Lower leg skin (tissue), 4 donors: ENCODE data around the gene BRMS1. TPM values are rescaled to one million over a fixed set of nuclear protein-coding genes. Genes with fewer than 3 reads are reported as not detected.

Experiments
- DNase-seq, 2 donors: peaks; one replicate each; pipeline ENCODE4 v3.0.0-alpha.2; 2019; ENCODE audit warnings: low spot score in 2 of 2
- H3K4me3 ChIP-seq: fragments of 200-600 bp; sonication (generic); 2 replicates; pipeline ENCODE4 v1.5.1; 2017; ENCODE audit warnings: mild to moderate bottlenecking, low read depth; ENCODE audit not compliant: poor library complexity, severe bottlenecking
- POLR2A ChIP-seq, 2 donors: fragments of 450-650 bp; IDR thresholded peaks; one replicate each; pipeline ENCODE4 v1.6.1; 2016 to 2017; ENCODE audit warnings: antibody characterized with exemption in 2 of 2, mild to moderate bottlenecking in 1 of 2, moderate library complexity in 1 of 2
- WGBS, 2 donors: methylation state at CpG; one replicate each; pipeline ENCODE4 v1.1.5; 2018; 5-methylcytosine and 5-hydroxymethylcytosine counted together
- intact Hi-C: fragments of 100-400 bp; cut with DNase I; formaldehyde crosslinking; loops from one replicate; pipeline ENCODE4 v1.15.0; 2023; ENCODE audit warnings: low total_unique reads
- total RNA-seq, 4 donors: library from RNA; depleted of rRNA; stranded (reverse); fragments of >200 nt; gene quantifications; one replicate each; pipeline ENCODE4 v1.1.0, GENCODE V29; 2016
- TF ChIP-seq, protein P1 (sequence below), 3 donors: fragments of 450-650 bp; IDR thresholded peaks; one replicate each; pipeline ENCODE4 v1.5.1; 2016; ENCODE audit warnings: antibody characterized with exemption in 3 of 3, mild to moderate bottlenecking in 3 of 3, moderate library complexity in 2 of 3

The BRMS1 gene
- total RNA-seq, 4 donors from 2014 or later: 40.1 to 68.4 (median 57.5) TPM

DNA sequence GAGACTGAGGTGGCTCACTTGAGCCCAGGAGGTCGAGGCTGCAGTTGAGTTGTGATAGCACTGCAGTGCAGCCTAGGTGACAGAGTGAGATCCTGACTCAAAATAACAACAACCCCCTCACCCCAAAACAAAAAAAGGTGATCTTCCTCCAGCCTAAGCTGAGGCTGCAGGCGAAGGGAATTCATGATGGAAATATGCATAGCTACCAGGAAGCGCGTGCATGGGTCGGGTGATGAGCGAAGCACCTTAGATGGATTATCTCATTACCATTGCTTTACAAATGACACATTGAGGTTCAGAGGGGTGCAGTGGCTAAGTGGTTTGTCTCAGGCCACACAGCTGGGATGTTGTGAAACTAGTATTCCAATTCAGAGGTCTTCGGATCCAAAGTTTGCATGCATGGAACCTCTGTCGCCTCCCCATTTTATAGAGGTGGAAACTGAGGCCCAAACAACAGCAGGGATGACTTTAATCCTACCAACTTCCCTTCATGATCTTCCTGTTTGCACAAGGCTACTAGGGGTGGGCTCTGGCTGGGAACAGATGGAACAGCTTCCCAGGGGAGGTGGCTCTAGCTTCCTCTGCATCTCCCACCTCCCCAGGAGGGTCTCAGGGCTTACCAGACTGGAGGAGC lies 22.1 kb upstream of the BRMS1 start:
- H3K4me3 ChIP-seq: no peak overlapping the region
- intact Hi-C loops: no loop called here
- no peak for DNase-seq
- 92 to 97% methylated on average over 8 of the region's 8 CpGs for WGBS, 2 donors
- TF ChIP-seq, protein P1, sequence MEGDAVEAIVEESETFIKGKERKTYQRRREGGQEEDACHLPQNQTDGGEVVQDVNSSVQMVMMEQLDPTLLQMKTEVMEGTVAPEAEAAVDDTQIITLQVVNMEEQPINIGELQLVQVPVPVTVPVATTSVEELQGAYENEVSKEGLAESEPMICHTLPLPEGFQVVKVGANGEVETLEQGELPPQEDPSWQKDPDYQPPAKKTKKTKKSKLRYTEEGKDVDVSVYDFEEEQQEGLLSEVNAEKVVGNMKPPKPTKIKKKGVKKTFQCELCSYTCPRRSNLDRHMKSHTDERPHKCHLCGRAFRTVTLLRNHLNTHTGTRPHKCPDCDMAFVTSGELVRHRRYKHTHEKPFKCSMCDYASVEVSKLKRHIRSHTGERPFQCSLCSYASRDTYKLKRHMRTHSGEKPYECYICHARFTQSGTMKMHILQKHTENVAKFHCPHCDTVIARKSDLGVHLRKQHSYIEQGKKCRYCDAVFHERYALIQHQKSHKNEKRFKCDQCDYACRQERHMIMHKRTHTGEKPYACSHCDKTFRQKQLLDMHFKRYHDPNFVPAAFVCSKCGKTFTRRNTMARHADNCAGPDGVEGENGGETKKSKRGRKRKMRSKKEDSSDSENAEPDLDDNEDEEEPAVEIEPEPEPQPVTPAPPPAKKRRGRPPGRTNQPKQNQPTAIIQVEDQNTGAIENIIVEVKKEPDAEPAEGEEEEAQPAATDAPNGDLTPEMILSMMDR (IDR thresholded peaks at IDR 0.05): no peak
- no peak for TF ChIP-seq POLR2A (IDR thresholded peaks at IDR 0.05)

- intact Hi-C loops: no loop called here
- no peak overlapping the region for H3K4me3 ChIP-seq
- DNase-seq: no peak
- WGBS, 2 donors: 65 to 77% methylated on average over 14 of the region's 14 CpGs
- TF ChIP-seq, protein P1 (IDR thresholded peaks at IDR 0.05): no peak
- TF ChIP-seq POLR2A (IDR thresholded peaks at IDR 0.05): no peak
These were observed 21.1 kb upstream of the BRMS1 start for GRCh38 chr11:66365711-66366619.

GRCh38 chr11:66365166-66365565 lies 20.3 kb upstream of the BRMS1 start:
- intact Hi-C loops: no loop called here

GRCh38 chr11:66363805-66364535 lies 19.1 kb upstream of the BRMS1 start:
- H3K4me3 ChIP-seq: no peak overlapping the region
- intact Hi-C loops: no loop called here
- WGBS, 2 donors: 72 to 79% methylated on average over 12 to 15 of the region's 15 CpGs
- no peak for TF ChIP-seq POLR2A (IDR thresholded peaks at IDR 0.05)
- TF ChIP-seq, protein P1 (IDR thresholded peaks at IDR 0.05): no peak
- no peak for DNase-seq

More at GRCh38 chr11:66365166-66365565, 20.3 kb upstream of the BRMS1 start:
- DNase-seq: no peak
- 91 to 94% methylated on average over 6 of the region's 6 CpGs for WGBS, 2 donors
- no peak overlapping the region for H3K4me3 ChIP-seq
- TF ChIP-seq, protein P1 (IDR thresholded peaks at IDR 0.05): no peak
- no peak for TF ChIP-seq POLR2A (IDR thresholded peaks at IDR 0.05)

DNA sequence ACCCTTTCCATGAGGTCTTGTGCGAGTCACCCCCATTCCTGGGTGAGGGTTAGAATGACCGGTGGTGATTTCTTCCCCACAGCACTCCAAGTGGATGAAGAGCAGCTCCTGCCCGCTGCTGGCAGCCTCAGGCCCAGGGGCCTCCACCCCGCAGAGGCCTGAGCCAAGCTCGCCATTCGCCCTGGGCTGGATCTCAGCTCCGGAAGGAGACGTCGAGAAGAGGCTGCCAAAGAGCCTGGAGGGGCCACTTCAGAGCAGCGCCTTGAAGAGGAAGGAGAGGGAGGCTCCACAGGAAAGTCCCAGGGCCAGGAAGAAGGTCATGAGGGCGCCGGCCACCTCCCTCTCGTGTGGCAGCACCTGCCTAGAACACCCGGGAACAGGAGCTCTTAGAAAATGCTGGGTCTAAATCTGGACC lies 18.3 kb upstream of the BRMS1 start:
- no peak for TF ChIP-seq POLR2A (IDR thresholded peaks at IDR 0.05)
- TF ChIP-seq, protein P1 (IDR thresholded peaks at IDR 0.05): no peak
- no peak for DNase-seq
- intact Hi-C loops: no loop called here
- H3K4me3 ChIP-seq: no peak overlapping the region
- 60 to 63% methylated on average over 14 of the region's 14 CpGs for WGBS, 2 donors
